ENCODE results near the gene LGALS14.

DNA sequence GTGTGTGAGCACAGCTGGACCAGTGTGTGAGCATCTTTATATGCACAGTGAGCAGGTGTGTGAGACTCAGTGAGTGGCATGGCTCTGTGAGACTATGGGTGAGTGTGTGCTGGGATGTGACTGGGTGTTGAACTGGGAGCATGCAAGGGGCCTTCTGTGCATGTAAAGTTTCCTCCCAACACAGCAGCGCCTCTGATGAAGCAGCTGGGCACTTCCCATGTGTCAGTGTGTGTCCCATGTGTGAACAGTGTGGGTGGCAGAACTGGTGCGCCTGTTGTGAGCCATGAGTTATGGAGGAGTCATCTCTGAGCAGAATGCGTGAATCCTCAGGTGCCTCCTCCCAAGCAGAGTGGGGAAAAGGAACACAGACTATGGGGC lies 24.5 kb upstream of the LGALS14 start:
- TF ChIP-seq CTCF (IDR thresholded peaks at IDR 0.05) (no peak), POLR2A (IDR thresholded peaks at IDR 0.05) (no peak)
